DOHH2 (cell line): ENCODE data around the gene TMEFF2.

Source experiments
- EZH2phosphoT487 ChIP-seq: fragments of 200-600 bp; sonication (generic); IDR thresholded peaks from 2 replicates; pipeline ENCODE4 v1.6.1; 2017; ENCODE audit warnings: borderline replicate concordance, mild to moderate bottlenecking, antibody characterized with exemption, low read length, moderate library complexity, mixed read lengths
- TF ChIP-seq, protein P1 (sequence below): fragments of 200-600 bp; sonication (generic); IDR thresholded peaks from one replicate; pipeline ENCODE4 v1.5.1; 2014; ENCODE audit warnings: antibody characterized with exemption, mild to moderate bottlenecking, low read depth, low read length; ENCODE audit not compliant: poor library complexity, severe bottlenecking

DNA sequence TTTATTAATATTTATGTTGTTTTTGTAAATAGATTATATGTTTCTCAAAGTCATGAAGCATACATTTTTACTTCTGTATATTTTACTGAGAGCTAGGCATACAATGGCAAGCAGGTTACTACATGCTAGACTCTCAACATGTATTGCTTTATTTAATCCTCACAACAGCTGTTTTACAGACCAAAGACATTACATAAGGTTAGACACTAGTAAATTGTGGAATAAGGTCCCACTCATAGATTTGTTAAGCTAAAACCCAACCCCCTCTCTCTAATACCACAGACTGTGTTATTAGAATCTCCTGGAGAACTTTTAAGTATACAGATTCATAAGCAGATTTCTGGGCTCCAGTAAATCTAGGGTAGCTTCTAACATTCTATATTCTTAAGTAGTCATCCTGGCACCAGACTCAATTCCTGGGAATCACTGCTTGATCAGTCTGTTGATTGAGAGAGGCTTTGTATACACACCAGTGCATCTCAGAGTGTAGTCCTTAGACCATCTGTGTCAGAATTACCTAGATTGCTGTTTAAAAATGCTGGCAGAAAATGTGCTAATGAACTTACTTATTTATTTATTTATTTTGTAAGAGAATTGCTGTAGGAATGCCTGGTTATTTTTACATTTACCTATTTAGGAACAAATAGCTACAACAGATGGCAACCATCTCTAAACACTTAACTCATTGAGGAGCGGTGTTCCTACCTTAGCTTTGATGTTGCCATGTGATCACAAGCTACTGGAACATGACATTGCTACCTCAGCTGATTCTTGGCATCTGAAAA is 194.3 kb downstream of the TMEFF2 start:
- TF ChIP-seq, protein P1, sequence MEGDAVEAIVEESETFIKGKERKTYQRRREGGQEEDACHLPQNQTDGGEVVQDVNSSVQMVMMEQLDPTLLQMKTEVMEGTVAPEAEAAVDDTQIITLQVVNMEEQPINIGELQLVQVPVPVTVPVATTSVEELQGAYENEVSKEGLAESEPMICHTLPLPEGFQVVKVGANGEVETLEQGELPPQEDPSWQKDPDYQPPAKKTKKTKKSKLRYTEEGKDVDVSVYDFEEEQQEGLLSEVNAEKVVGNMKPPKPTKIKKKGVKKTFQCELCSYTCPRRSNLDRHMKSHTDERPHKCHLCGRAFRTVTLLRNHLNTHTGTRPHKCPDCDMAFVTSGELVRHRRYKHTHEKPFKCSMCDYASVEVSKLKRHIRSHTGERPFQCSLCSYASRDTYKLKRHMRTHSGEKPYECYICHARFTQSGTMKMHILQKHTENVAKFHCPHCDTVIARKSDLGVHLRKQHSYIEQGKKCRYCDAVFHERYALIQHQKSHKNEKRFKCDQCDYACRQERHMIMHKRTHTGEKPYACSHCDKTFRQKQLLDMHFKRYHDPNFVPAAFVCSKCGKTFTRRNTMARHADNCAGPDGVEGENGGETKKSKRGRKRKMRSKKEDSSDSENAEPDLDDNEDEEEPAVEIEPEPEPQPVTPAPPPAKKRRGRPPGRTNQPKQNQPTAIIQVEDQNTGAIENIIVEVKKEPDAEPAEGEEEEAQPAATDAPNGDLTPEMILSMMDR = no peak
- no peak for TF ChIP-seq EZH2phosphoT487
